Hematopoietic multipotent progenitor cell treated with erythropoietin and hydrocortisone succinate and interleukin-3 and kit ligand, for 4 days (in vitro differentiated cells): ENCODE measurements around the gene ZNF253.
"Not testable (repeated sequence)": the region's sequence is repeated elsewhere in the genome, so short reads cannot be mapped to it uniquely, and the experiment has no call there.

ENCODE experiments used
- DNase-seq: peaks from one replicate; pipeline ENCODE4 v3.0.0-alpha.2; 2015

Gene ZNF253

DNA sequence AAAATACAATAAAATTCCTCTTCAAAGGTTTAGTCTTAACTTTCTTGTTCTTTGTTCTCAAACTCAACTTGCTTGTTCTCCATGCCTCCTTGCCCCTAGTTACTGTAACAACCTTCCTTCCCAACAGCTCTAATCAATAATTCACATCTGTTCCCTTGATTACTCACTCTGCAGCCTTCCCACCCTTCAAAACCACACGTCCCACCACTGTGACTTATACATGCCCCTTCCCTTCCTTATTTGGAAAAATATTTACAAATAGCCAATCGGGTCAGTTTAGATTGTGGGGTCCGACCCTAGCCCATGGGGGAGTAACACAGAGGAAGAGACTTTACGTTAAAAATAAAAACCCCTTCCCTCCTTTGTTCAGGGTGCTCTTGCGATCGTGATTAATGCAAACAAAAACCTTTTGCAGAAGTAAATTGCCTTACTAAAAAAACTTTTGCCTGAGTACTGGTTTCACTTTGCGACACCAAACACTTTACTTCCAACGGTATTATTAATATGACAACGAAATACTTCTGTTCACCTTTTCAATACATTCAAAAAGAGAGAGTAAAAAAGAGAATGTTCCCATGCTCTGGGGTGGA, 34.6 kb downstream of the ZNF253 start:
- DNase-seq, result peak; percentile 60

DNA sequence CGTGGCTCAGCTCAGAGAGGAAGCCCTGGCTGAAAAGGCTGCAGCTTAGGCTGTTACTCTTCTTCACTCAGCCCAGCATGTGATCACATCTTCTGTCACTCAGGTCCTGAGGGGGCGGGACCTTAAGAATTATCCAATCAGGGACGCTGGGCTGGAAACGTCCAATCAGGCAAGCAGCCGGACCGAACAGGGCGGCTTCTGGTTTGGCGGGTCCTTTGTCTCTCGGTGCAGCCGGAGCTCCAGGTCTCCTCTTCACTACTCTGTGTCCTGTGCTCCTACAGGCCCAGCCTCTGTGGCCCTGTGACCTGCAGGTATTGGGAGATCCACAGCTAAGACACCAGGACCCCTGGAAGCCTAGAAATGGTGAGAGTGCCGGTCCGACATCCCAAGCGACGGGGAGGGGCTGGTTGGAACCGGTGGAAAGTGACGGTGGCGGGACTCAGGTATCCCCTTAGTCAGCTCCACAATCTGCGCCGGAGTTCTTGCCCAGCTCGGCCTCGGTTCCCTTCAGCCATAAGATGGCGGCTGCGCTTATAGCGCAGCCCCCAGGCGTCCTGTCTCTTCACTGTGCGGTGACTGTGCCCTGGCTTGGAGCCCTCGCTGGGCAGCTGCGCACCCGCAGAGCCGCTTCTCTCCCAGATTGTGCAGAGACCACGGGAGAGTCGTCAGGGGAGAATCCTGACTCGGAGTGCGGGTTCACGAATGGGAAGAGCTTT, 35.2 kb downstream of the ZNF253 start, which contains the start of gene ZNF93:
Gene ZNF93, plus strand, starts transcription at position 218 of the 716 bp plus-strand sequence. Its CDS starts 143 bp downstream, at position 361.
- peak; percentile 93 for DNase-seq

DNA sequence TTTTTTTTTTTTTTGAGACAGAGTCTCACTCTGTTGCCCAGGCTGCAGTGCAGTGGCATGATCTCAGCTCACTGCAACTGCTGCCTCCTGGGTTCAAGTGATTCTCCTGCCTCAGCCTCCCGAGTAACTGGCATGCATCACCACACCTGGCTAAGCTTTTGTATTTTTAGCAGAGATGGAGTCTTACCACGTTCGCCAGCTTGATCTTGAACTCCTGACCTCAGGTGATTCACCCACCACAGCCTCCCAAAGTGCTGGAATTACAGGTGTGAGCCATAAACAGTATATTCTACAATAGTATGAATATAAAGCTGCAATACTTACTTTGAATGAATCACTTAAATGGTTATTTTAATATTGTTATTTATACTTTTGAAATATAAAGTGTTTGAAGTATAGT, 41.9 kb downstream of the ZNF253 start:
- not testable (repeated sequence) for DNase-seq

DNA sequence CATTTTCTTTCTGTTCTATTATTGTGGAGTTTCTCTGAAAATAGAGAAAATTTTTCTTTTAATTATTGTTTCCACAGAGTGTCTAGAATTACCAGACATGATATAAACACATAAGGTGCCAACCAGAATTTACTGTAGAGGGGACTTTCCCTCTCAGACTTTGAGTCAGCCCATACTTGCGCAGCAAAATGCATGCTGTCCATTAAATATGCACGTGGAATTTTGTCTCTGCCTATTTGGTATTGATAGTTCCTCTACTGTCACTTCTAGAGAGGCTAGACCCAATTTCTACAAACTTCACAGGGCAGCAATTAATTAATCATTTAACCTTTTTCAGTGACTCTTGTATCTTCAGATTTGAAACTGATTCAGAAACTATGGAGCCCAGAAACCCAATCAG, 44.0 kb downstream of the ZNF253 start:
- no peak for DNase-seq

DNA sequence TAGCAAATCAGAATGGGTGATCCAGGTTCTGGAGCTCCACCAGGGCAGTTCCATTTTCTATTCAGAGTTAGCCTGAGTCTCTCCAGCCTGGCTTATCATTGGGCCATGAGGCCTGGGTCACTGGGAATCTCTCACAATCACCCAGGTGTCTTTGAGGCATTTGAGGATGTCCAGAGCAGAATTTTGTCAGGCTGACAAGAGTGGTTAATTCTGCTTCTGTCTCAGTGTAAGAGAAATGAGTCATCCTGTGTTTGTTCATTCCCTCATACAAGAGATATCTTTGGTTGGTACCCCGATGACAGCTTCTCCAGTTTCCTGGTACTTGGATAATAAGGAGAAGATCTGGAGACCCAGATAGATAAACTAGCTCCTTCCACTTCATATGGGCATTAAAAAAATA, 45.5 kb downstream of the ZNF253 start:
- no peak for DNase-seq

DNA sequence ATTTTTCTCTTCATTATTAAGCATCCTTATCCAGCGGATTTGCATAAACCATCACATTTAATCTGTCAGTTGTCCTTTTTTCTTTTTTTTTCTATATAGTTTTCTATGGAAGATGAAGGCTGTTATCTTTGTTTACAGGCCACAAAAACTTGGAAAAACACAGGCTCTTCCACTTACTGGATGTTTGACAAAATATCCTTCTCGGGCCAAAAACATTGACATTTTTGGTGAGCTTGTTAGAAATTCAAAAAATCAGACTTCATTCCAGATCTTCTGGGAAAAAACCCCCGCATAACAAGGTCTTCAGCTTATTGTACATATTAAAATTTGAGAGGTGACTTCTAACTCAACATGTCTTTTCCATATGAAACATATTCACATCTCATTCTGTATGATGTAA, 48.9 kb downstream of the ZNF253 start:
- DNase-seq, result no peak

DNA sequence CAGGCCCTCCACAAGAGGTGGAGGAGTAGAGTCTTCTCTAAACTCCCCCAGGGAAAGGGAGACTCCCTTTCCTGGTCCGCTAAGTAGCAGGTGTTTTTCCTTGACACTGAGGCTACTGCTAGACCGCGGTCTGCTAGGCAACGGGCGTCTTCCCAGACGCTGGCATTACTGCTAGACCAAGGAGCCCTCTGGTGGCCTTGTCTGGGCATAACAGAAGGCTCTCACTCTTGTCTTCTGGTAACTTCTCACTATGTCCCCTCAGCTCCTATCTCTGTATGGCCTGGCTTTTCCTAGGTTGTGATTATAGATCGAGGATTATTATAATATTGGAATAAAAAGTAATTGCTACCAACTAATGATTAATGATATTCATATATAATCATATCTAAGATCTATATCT, 64.7 kb downstream of the ZNF253 start:
- DNase-seq, result peak; percentile 27

DNA sequence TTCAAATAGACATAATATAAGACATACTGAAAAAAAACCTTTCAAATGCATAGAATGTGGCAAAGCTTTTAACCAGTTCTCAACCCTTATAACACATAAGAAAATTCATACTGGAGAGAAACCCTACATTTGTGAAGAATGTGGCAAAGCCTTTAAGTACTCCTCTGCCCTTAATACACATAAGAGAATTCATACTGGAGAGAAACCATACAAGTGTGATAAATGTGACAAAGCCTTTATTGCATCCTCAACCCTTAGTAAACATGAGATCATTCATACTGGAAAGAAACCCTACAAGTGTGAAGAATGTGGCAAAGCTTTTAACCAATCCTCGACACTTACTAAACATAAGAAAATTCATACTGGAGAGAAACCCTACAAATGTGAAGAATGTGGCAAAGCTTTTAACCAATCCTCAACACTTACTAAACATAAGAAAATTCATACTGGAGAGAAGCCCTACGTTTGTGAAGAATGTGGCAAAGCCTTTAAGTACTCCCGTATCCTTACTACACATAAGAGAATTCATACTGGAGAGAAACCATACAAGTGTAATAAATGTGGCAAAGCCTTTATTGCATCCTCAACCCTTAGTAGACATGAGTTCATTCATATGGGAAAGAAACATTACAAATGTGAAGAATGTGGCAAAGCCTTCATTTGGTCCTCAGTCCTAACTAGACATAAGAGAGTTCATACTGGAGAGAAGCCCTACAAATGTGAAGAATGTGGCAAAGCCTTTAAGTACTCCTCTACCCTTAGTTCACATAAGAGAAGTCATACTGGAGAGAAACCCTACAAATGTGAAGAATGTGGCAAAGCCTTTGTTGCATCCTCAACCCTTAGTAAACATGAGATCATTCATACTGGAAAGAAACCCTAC, 68.0 kb downstream of the ZNF253 start:
- DNase-seq, result not testable (repeated sequence)

DNA sequence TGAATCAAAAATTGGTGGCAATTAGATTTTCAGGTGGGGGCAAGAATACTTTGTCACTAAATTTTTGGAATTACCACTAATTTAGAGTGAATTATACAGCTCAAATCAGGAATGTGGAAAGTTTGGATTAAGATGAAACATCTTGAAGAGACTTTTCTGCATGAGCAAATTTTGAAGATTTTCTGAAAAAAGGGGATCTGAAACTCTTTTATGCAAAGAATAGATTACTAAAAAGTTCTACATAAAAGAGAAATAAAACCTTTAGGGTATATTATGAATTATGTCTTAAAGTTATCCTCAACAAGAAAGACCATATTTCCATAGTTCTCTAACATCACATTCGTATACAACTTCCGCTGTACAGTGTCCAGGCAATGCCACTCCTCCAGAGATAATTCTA, 71.7 kb downstream of the ZNF253 start:
- DNase-seq, result no peak

DNA sequence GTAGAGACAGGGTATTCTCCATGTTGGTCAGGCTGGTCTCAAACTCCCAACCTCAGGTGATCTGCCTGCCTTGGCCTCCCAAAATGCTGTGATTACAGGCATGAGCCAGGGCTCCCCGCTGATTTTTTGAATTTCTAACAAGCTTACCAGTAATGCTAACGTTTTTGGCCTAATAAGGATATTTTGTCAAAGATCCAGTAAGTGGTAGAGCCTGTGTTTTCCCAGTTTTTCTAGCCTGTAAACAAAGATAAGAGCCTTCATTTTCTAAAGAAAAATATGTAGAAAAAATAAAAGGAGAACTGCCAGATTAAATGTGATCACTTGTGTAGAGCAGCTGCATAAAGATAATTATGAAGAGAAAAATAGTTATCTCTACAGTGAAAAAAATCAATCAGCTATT, 72.8 kb downstream of the ZNF253 start:
- no peak for DNase-seq

DNA sequence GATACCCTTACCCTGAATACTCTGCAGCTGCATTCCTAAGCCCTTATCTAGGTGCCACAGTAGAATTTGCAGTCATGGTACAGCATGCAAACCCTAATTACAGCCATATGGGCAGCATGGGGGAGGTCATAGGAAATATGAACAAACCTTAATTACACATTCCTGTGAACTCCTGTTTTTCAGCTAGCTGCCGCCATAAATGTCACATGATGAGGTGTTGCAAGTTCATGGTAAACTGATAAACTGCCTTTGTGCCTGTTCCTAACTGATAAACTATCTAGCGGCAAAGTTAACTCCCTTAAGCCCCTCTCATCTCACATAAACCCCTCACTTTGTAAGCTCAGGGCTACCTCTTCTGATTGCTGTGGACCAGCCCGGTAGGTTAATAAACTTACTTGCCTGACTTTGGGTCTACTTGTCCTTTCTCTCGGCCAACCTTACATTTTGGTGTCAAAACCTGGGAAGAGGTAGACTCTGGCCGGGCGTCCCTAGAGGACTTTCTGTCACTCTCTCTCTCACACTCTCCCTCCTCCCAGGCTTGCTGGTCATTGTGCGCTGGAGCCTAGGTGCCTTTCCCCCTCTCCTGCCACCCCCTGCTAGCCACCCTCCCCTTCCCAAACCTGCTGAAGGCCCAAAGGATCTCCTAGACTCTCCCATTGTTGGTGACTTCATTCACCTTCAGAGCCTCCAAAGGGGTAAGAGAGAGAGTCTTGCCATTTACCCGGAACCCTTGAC, 78.3 kb downstream of the ZNF253 start:
- no peak for DNase-seq
